ENCODE measurements around the gene GMDS. TPM values are rescaled to one million over a fixed set of nuclear protein-coding genes. Genes with fewer than 3 reads are reported as not detected.

The GMDS gene
- total and polyA plus RNA-seq, 2 of the 4 experiments (the other 2 are of a cell fraction): 7.3 to 21.9 TPM

GRCh38 chr6:1848752-1849151 lies 396.7 kb downstream of the GMDS start:
- POLR2A ChIA-PET (ENCODE audit: unreplicated experiment): no interaction called here
- dilution Hi-C loops (cut with HindIII; ENCODE audit: low sequenced_read_pairs, unreplicated experiment): no loop called here
- TF ChIP-seq MAFK (IDR thresholded peaks at IDR 0.05; ENCODE audit: low read depth, low read length): no peak
- no peak for TF ChIP-seq ELK1 (IDR thresholded peaks at IDR 0.05; ENCODE audit: borderline replicate concordance, low read depth, low read length)
- TF ChIP-seq USF2 (IDR thresholded peaks at IDR 0.05; ENCODE audit: low read depth, low read length): no peak
- no peak for TF ChIP-seq RCOR1 (IDR thresholded peaks at IDR 0.05; ENCODE audit: insufficient replicate concordance, low read length)
- no peak for TF ChIP-seq CEBPB (IDR thresholded peaks at IDR 0.05; ENCODE audit: low read depth, low read length)
- TF ChIP-seq MXI1 (IDR thresholded peaks at IDR 0.05; ENCODE audit: borderline replicate concordance, low read depth, low read length): no peak
- TF ChIP-seq CTCF (conservative IDR thresholded peaks at IDR 0.05; ENCODE audit: low read depth, low read length): no peak
- TF ChIP-seq SMC3 (IDR thresholded peaks at IDR 0.05; ENCODE audit: low read depth, low read length): no peak
- TF ChIP-seq POLR2A (IDR thresholded peaks at IDR 0.05; ENCODE audit: low read depth, low read length): no peak
- no peak for TF ChIP-seq NFE2L2 (IDR thresholded peaks at IDR 0.05; ENCODE audit: low read depth, low read length)
- no peak for TF ChIP-seq CHD1 (IDR thresholded peaks at IDR 0.05; ENCODE audit: low read depth, low read length)
- no peak for TF ChIP-seq RAD21 (IDR thresholded peaks at IDR 0.05; ENCODE audit: low read length)
- Histone ChIP-seq H2BK5ac (ENCODE audit: low read depth, low read length, poor library complexity, severe bottlenecking) (no peak overlapping the region), H2BK120ac (ENCODE audit: low read depth, low read length) (no peak overlapping the region), H4K20me1 (ENCODE audit: insufficient read depth, low read length) (no peaks in the 10 kb centered on the region), H2AK5ac (ENCODE audit: low read depth, low read length) (no peak overlapping the region), H3K4me1 (ENCODE audit: control insufficient read depth, insufficient read depth, low read length) (no peaks in the 10 kb centered on the region), H3K14ac (replicated peaks; ENCODE audit: low read depth, low read length) (no peak overlapping the region), H3K9ac (ENCODE audit: low read depth, low read length) (no peak overlapping the region), H4K8ac (ENCODE audit: low read depth in 2 of 2, low read length in 2 of 2) (no peak overlapping the region), H3K79me1 (ENCODE audit: low read depth in 1 of 2, low read length in 2 of 2) (no peaks in the 10 kb centered on the region), H3K27me3 (ENCODE audit: control insufficient read depth, insufficient read depth, low read length) (no peaks in the 10 kb centered on the region), H3K9me1 (ENCODE audit: insufficient read depth, low read length) (no peaks in the 10 kb centered on the region; the same call in 1 of the 2 replicates), H2BK15ac (ENCODE audit: low read depth, low read length) (no peak overlapping the region), H3K36me3 (ENCODE audit: control insufficient read depth, insufficient read depth, low read length) (no peaks in the 10 kb centered on the region; the same call in 1 of the 2 replicates), H3K9me3 (ENCODE audit: control insufficient read depth, insufficient read depth, low read length) (peaks cover 4% of the 10 kb centered on the region; the same call in 1 of the 2 replicates), H3K18ac (ENCODE audit: low read depth, low read length) (no peak overlapping the region), H3K56ac (ENCODE audit: extremely low read depth, insufficient read depth, low read length) (no peak overlapping the region), H2AK9ac (replicated peaks; ENCODE audit: low read depth, low read length, poor library complexity) (no peak overlapping the region), H3K4me2 (ENCODE audit: low read depth, low read length) (no peak overlapping the region), H3K4me3 (ENCODE audit: insufficient read depth, low read depth, low read length) (no peak overlapping the region), H2AFZ (replicated peaks; ENCODE audit: low read length, poor library complexity) (no peak overlapping the region), H2BK20ac (ENCODE audit: low read depth, low read length) (no peak overlapping the region), H3K4ac (ENCODE audit: low read depth, low read length) (no peak overlapping the region), H4K5ac (ENCODE audit: low read depth, low read length) (no peak overlapping the region), H3K23ac (ENCODE audit: low read depth, low read length) (no peak overlapping the region), H3K27ac (ENCODE audit: insufficient read depth, low read length) (no peak overlapping the region), H4K91ac (ENCODE audit: insufficient read depth, low read depth, low read length) (no peak overlapping the region)
- ATAC-seq (ENCODE audit: low read depth) (no peak), DNase-seq (no peak)
- WGBS, 2 experiments (ENCODE audit: extremely low coverage in 2 of 2, insufficient read length in 1 of 2): no CpG with 5 or more reads among the region's 1 CpG
- intact Hi-C loops (cut with micrococcal nuclease): no loop called here
- in situ Hi-C loops (cut with MboI; ENCODE audit: low sequenced_read_pairs): no loop called here
- no TSS peak for BruUV-seq (replicated peaks)
- CTCF ChIA-PET: interaction anchor here (1.5 kb wide), 1 partner anchor 9 kb away, joined by 3 read pairs; no protein-coding TSS in a partner anchor
